Kidney (tissue), 14 donors: ENCODE data around the gene CCNJL. TPM values are rescaled to one million over a fixed set of nuclear protein-coding genes. Genes with fewer than 3 reads are reported as not detected.
A peak's percentile ranks its signal among the peaks of the same experiment; 100 is the strongest.

Source experiments
- DNase-seq, 5 donors: peaks; one replicate each; pipeline ENCODE4 v3.0.0-alpha.2; 2013 to 2020
- FAIRE-seq: peaks from 2 replicates; lab custom pipeline; 2012; peaks lifted over from hg19 to GRCh38; lab: Jason Lieb, UNC
- H3K27ac ChIP-seq, 2 donors: one replicate each; pipeline ENCODE4 v1.7.0; 2013; ENCODE audit warnings: low read depth in 2 of 2, low read length in 2 of 2, inconsistent platforms in 1 of 2
- H3K27me3 ChIP-seq: one replicate; pipeline ENCODE4 v1.7.1; 2013; ENCODE audit warnings: low read length, inconsistent platforms; ENCODE audit not compliant: control insufficient read depth, insufficient read depth
- H3K36me3 ChIP-seq, 3 donors: one replicate each; pipeline versions ENCODE4 v1.7.0 to v1.7.1; 2013; ENCODE audit warnings: low read length in 3 of 3, control low read depth in 1 of 3, inconsistent platforms in 1 of 3; ENCODE audit not compliant: insufficient read depth in 3 of 3, control insufficient read depth in 2 of 3
- H3K4me1 ChIP-seq, 3 donors: one replicate each; pipeline versions ENCODE4 v1.7.0 to v1.7.1; 2013; ENCODE audit warnings: low read length in 3 of 3, inconsistent platforms in 1 of 3, low read depth in 1 of 3; ENCODE audit not compliant: control insufficient read depth in 2 of 3, insufficient read depth in 2 of 3
- H3K4me3 ChIP-seq, 3 donors: one replicate each; pipeline versions ENCODE4 v1.7.0 to v1.8.1; 2013; ENCODE audit warnings: low read length in 3 of 3, control low read depth in 1 of 3, inconsistent platforms in 1 of 3
- H3K9ac ChIP-seq, 3 donors: one replicate each; pipeline versions ENCODE4 v1.7.0 to v1.7.1; 2013; ENCODE audit warnings: low read length in 3 of 3, control low read depth in 1 of 3, inconsistent platforms in 1 of 3
- H3K9me3 ChIP-seq, 3 donors: one replicate each; pipeline versions ENCODE4 v1.7.0 to v1.7.1; 2013; ENCODE audit warnings: low read length in 3 of 3, control low read depth in 1 of 3, inconsistent platforms in 1 of 3; ENCODE audit not compliant: control insufficient read depth in 2 of 3, insufficient read depth in 1 of 3
- CTCF ChIP-seq: IDR thresholded peaks from 3 replicates; pipeline ENCODE4 v1.5.1; 2012; ENCODE audit warnings: mild to moderate bottlenecking, moderate library complexity, borderline replicate concordance; ENCODE audit not compliant: insufficient read depth; ENCODE audit errors: extremely low read depth
- intact Hi-C: fragments of 100-400 bp; cut with DNase I; formaldehyde crosslinking; loops from one replicate; pipeline ENCODE4 v1.11.1; 2022
- polyA plus RNA-seq: library from polyadenylated mRNA; stranded (reverse); fragments of 350-450 nt; fragmentation: Illumina TruSeq; extraction: RNeasy Lipid Tissue Mini Kit (QIAGEN cat#74804); gene quantifications from one replicate; pipeline ENCODE4 v1.2.3, GENCODE V29; 2014; ENCODE audit warnings: low read depth, low replicate concordance; ENCODE audit not compliant: insufficient read depth
- total RNA-seq: library from RNA; stranded (reverse); fragmentation: NEBNext Ultra II Directional; extraction: Animal tissue kit (Norgen Biotek cat#: 25700); gene quantifications from one replicate; pipeline ENCODE4 v1.2.1, GENCODE V29; 2021
- donor health status: control.
- donor health status: control.
- donor health status: control.
- donor health status: control.
- donor health status: control.
- donor health status: DM: yes; HTN: yes; CAD: no.
- donor health status: Normal renal cell carcinoma (clear cell type).

The CCNJL gene
- total and polyA plus RNA-seq, 2 donors from 2014 or later, result 1.6 to 3.8 TPM

GRCh38 chr5:160333721-160334120 lies 21.4 kb upstream of the CCNJL start:
- FAIRE-seq (no peak), DNase-seq (no peak)
- intact Hi-C loops, result loop anchor here (10.0 kb wide), 1 partner anchor 299 kb away; no protein-coding TSS in a partner anchor
- H3K27me3 ChIP-seq, result no peaks in the 10 kb centered on the region
- H3K4me1 ChIP-seq, result no peaks in the 10 kb centered on the region
- no peaks in the 10 kb centered on the region for H3K36me3 ChIP-seq
- no peak overlapping the region for H3K9ac ChIP-seq
- TF ChIP-seq CTCF, result no peak
- no peak overlapping the region for H3K27ac ChIP-seq
- H3K9me3 ChIP-seq, result no peaks in the 10 kb centered on the region
- H3K4me3 ChIP-seq, result no peak overlapping the region

GRCh38 chr5:160330212-160330611 lies 17.8 kb upstream of the CCNJL start:
- H3K4me3 ChIP-seq, result no peak overlapping the region
- no peak for FAIRE-seq

GRCh38 chr5:160327818-160328217 lies 15.5 kb upstream of the CCNJL start:
- Histone ChIP-seq H3K4me1 (no peaks in the 10 kb centered on the region), H3K36me3 (no peaks in the 10 kb centered on the region), H3K4me3 (no peak overlapping the region), H3K9ac (no peak overlapping the region), H3K27me3 (no peaks in the 10 kb centered on the region), H3K27ac (no peak overlapping the region), H3K9me3 (no peaks in the 10 kb centered on the region)
- intact Hi-C loops, result no loop called here
- DNase-seq, result peak in 3 of 5 donors; percentile 22 to 50 (median 42)
- no peak for FAIRE-seq
- no peak for TF ChIP-seq CTCF

More at GRCh38 chr5:160330212-160330611, 17.8 kb upstream of the CCNJL start:
- Histone ChIP-seq H3K27ac (no peak overlapping the region), H3K9ac (no peak overlapping the region), H3K36me3 (no peaks in the 10 kb centered on the region), H3K27me3 (no peaks in the 10 kb centered on the region), H3K9me3 (no peaks in the 10 kb centered on the region), H3K4me1 (no peaks in the 10 kb centered on the region)
- DNase-seq, result no peak
- intact Hi-C loops, result loop anchor here (10.0 kb wide), 1 partner anchor 295 kb away; no protein-coding TSS in a partner anchor
- no peak for TF ChIP-seq CTCF

- intact Hi-C loops, result no loop called here
- Histone ChIP-seq H3K4me1 (no peaks in the 10 kb centered on the region), H3K27ac (no peak overlapping the region), H3K36me3 (no peaks in the 10 kb centered on the region), H3K9me3 (no peaks in the 10 kb centered on the region), H3K4me3 (no peak overlapping the region), H3K27me3 (no peaks in the 10 kb centered on the region), H3K9ac (no peak overlapping the region)
- TF ChIP-seq CTCF, result no peak
- DNase-seq (no peak), FAIRE-seq (no peak)
Measured at GRCh38 chr5:160326981-160327380, 14.6 kb upstream of the CCNJL start.
